ENCODE results near the gene SPIB.

SPIB gene

GRCh38 chr19:50402544-50403301 lies 16.0 kb upstream of the SPIB start:
- Mint-ChIP-seq H3K4me1 (ENCODE audit: low read depth) (no peaks in the 10 kb centered on the region), H3K9me3 (no peaks in the 10 kb centered on the region), H3K27me3 (ENCODE audit: low read depth) (no peaks in the 10 kb centered on the region), H3K36me3 (ENCODE audit: low read depth) (peaks cover 28% of the 10 kb centered on the region), H3K4me3 (no peak overlapping the region), H3K27ac (no peak overlapping the region)
- DNase-seq (ENCODE audit: low spot score): no peak

- DNase-seq (ENCODE audit: low spot score): no peak
- H3K4me3 Mint-ChIP-seq: no peak overlapping the region
- peak overlapping the region; percentile 38 for H3K27ac Mint-ChIP-seq
- H3K27me3 Mint-ChIP-seq (ENCODE audit: low read depth): no peaks in the 10 kb centered on the region
- peaks cover 25% of the 10 kb centered on the region for H3K36me3 Mint-ChIP-seq (ENCODE audit: low read depth)
- no peaks in the 10 kb centered on the region for H3K9me3 Mint-ChIP-seq
- no peaks in the 10 kb centered on the region for H3K4me1 Mint-ChIP-seq (ENCODE audit: low read depth)
These were observed 12.4 kb upstream of the SPIB start for GRCh38 chr19:50406156-50406820.

GRCh38 chr19:50406829-50407228 lies 11.9 kb upstream of the SPIB start:
- H3K4me3 Mint-ChIP-seq: no peak overlapping the region
- H3K27ac Mint-ChIP-seq: no peak overlapping the region
- H3K36me3 Mint-ChIP-seq (ENCODE audit: low read depth): peaks cover 24% of the 10 kb centered on the region
- no peaks in the 10 kb centered on the region for H3K4me1 Mint-ChIP-seq (ENCODE audit: low read depth)
- H3K9me3 Mint-ChIP-seq: no peaks in the 10 kb centered on the region
- no peaks in the 10 kb centered on the region for H3K27me3 Mint-ChIP-seq (ENCODE audit: low read depth)
- DNase-seq (ENCODE audit: low spot score): no peak

- Mint-ChIP-seq H3K27ac (no peak overlapping the region), H3K36me3 (ENCODE audit: low read depth) (peaks cover 27% of the 10 kb centered on the region), H3K4me1 (ENCODE audit: low read depth) (no peaks in the 10 kb centered on the region), H3K27me3 (ENCODE audit: low read depth) (no peaks in the 10 kb centered on the region), H3K4me3 (no peak overlapping the region), H3K9me3 (no peaks in the 10 kb centered on the region)
- no peak for DNase-seq (ENCODE audit: low spot score)
These were observed 9.4 kb upstream of the SPIB start for GRCh38 chr19:50409347-50409746.

GRCh38 chr19:50410109-50410508 lies 8.6 kb upstream of the SPIB start:
- Mint-ChIP-seq H3K4me3 (no peak overlapping the region), H3K4me1 (ENCODE audit: low read depth) (no peaks in the 10 kb centered on the region), H3K9me3 (no peaks in the 10 kb centered on the region)

GRCh38 chr19:50412419-50412818 lies 6.3 kb upstream of the SPIB start:
- Mint-ChIP-seq H3K9me3 (no peaks in the 10 kb centered on the region), H3K27me3 (ENCODE audit: low read depth) (no peaks in the 10 kb centered on the region), H3K27ac (no peak overlapping the region), H3K36me3 (ENCODE audit: low read depth) (peaks cover 19% of the 10 kb centered on the region), H3K4me1 (ENCODE audit: low read depth) (no peaks in the 10 kb centered on the region), H3K4me3 (no peak overlapping the region)
- DNase-seq (ENCODE audit: low spot score): no peak

More at GRCh38 chr19:50410109-50410508, 8.6 kb upstream of the SPIB start:
- peaks cover 31% of the 10 kb centered on the region for H3K36me3 Mint-ChIP-seq (ENCODE audit: low read depth)
- H3K27me3 Mint-ChIP-seq (ENCODE audit: low read depth): no peaks in the 10 kb centered on the region
- DNase-seq (ENCODE audit: low spot score): no peak
- H3K27ac Mint-ChIP-seq: no peak overlapping the region

GRCh38 chr19:50413096-50413495 lies 5.6 kb upstream of the SPIB start:
- H3K27me3 Mint-ChIP-seq (ENCODE audit: low read depth): no peaks in the 10 kb centered on the region
- H3K36me3 Mint-ChIP-seq (ENCODE audit: low read depth): peaks cover 19% of the 10 kb centered on the region
- no peak overlapping the region for H3K4me3 Mint-ChIP-seq
- DNase-seq (ENCODE audit: low spot score): no peak
- no peaks in the 10 kb centered on the region for H3K9me3 Mint-ChIP-seq
- H3K4me1 Mint-ChIP-seq (ENCODE audit: low read depth): no peaks in the 10 kb centered on the region
- H3K27ac Mint-ChIP-seq: no peak overlapping the region

GRCh38 chr19:50413531-50413930 lies 5.2 kb upstream of the SPIB start:
- DNase-seq (ENCODE audit: low spot score): no peak
- Mint-ChIP-seq H3K36me3 (ENCODE audit: low read depth) (peaks cover 19% of the 10 kb centered on the region), H3K27ac (no peak overlapping the region)

GRCh38 chr19:50414864-50415660 lies 3.7 kb upstream of the SPIB start:
- no peak overlapping the region for H3K27ac Mint-ChIP-seq
- peaks cover 2% of the 10 kb centered on the region for H3K4me1 Mint-ChIP-seq (ENCODE audit: low read depth)
- no peaks in the 10 kb centered on the region for H3K9me3 Mint-ChIP-seq
- peaks cover 8% of the 10 kb centered on the region for H3K27me3 Mint-ChIP-seq (ENCODE audit: low read depth)
- H3K4me3 Mint-ChIP-seq: no peak overlapping the region
- H3K36me3 Mint-ChIP-seq (ENCODE audit: low read depth): peaks cover 20% of the 10 kb centered on the region
- peak; percentile 69 for DNase-seq (ENCODE audit: low spot score)

More at GRCh38 chr19:50413531-50413930, 5.2 kb upstream of the SPIB start:
- H3K9me3 Mint-ChIP-seq: no peaks in the 10 kb centered on the region
- no peaks in the 10 kb centered on the region for H3K4me1 Mint-ChIP-seq (ENCODE audit: low read depth)
- no peaks in the 10 kb centered on the region for H3K27me3 Mint-ChIP-seq (ENCODE audit: low read depth)
- no peak overlapping the region for H3K4me3 Mint-ChIP-seq

GRCh38 chr19:50415661-50416033 lies 3.1 kb upstream of the SPIB start:
- no peak for DNase-seq (ENCODE audit: low spot score)
- H3K27ac Mint-ChIP-seq: no peak overlapping the region

GRCh38 chr19:50416034-50416977 lies 2.4 kb upstream of the SPIB start:
- no peak overlapping the region for H3K4me3 Mint-ChIP-seq
- H3K27ac Mint-ChIP-seq: no peak overlapping the region
- H3K36me3 Mint-ChIP-seq (ENCODE audit: low read depth): peaks cover 18% of the 10 kb centered on the region

More at GRCh38 chr19:50415661-50416033, 3.1 kb upstream of the SPIB start:
- Mint-ChIP-seq H3K9me3 (no peaks in the 10 kb centered on the region), H3K4me3 (no peak overlapping the region), H3K36me3 (ENCODE audit: low read depth) (peaks cover 19% of the 10 kb centered on the region), H3K4me1 (ENCODE audit: low read depth) (peaks cover 4% of the 10 kb centered on the region), H3K27me3 (ENCODE audit: low read depth) (peaks cover 12% of the 10 kb centered on the region)

GRCh38 chr19:50417111-50418081 lies 1.3 kb upstream of the SPIB start:
- H3K36me3 Mint-ChIP-seq (ENCODE audit: low read depth): peaks cover 17% of the 10 kb centered on the region
- H3K27me3 Mint-ChIP-seq (ENCODE audit: low read depth): peaks cover 12% of the 10 kb centered on the region
- no peak overlapping the region for H3K27ac Mint-ChIP-seq
- no peak for DNase-seq (ENCODE audit: low spot score)
- no peaks in the 10 kb centered on the region for H3K9me3 Mint-ChIP-seq
- H3K4me1 Mint-ChIP-seq (ENCODE audit: low read depth): peaks cover 4% of the 10 kb centered on the region
- no peak overlapping the region for H3K4me3 Mint-ChIP-seq

More at GRCh38 chr19:50416034-50416977, 2.4 kb upstream of the SPIB start:
- no peaks in the 10 kb centered on the region for H3K9me3 Mint-ChIP-seq
- peaks cover 4% of the 10 kb centered on the region for H3K4me1 Mint-ChIP-seq (ENCODE audit: low read depth)
- DNase-seq (ENCODE audit: low spot score): no peak
- H3K27me3 Mint-ChIP-seq (ENCODE audit: low read depth): peaks cover 12% of the 10 kb centered on the region

Measured in T-helper 2 cell treated with Interferon-gamma antibody and Interleukin-4, amounts not matched to agents 5 μg/mL and 100 μg/mL, for 36 hours (primary cell).